HG02571 (cell line): ENCODE results near the gene HMG20A.
"Not testable (repeated sequence)": the region's sequence is repeated elsewhere in the genome, so short reads cannot be mapped to it uniquely, and the experiment has no call there.

Experiments used
- ATAC-seq: cut with Tn5 transposase; IDR thresholded peaks from one replicate; pipeline ENCODE4 v1.9.1; 2021; ENCODE audit warnings: mild to moderate bottlenecking, moderate library complexity; ENCODE audit not compliant: unreplicated experiment

HMG20A gene

DNA sequence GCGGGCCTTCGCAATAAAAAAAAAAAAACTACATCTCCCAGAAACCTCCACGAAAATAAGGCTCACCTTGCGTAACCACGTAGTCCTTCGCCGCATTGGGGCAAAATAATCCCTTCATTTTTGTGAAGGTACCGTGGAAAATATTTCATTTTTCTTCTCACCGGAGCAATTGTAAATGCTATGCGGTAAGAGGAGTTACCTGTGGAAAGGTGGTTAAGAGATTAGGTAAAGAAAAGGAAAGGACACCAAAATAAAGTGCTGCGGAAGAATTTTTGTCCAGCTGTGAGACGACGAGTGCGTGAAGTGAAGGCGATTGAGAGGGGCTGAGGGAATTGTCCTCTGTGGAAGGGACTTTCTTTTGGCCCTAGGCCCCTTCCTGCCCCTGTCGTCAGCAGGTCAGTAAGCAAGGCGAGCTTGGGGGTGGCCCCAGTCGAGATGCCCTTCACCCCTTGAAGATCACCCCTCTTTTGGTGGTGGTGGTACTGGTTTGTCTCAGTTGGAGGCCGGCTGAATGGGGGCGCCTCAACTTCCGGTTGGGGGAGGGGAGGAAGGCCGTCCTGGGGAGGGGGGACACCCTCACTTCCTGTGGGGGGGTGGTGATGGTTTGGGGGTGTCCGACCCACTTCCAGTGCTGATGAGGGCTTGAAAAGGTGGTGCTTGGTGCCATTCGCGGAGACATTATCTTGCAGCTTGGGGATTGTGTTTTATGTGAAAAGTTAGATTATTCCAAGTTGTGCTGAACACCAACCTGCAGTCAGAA is at the start of gene HMG20A:
Gene HMG20A, plus strand, starts transcription at position 279 of the 760 bp plus-strand sequence. CDS start 37,520 bp downstream, outside the sequence.
- peak; percentile 28 for ATAC-seq

DNA sequence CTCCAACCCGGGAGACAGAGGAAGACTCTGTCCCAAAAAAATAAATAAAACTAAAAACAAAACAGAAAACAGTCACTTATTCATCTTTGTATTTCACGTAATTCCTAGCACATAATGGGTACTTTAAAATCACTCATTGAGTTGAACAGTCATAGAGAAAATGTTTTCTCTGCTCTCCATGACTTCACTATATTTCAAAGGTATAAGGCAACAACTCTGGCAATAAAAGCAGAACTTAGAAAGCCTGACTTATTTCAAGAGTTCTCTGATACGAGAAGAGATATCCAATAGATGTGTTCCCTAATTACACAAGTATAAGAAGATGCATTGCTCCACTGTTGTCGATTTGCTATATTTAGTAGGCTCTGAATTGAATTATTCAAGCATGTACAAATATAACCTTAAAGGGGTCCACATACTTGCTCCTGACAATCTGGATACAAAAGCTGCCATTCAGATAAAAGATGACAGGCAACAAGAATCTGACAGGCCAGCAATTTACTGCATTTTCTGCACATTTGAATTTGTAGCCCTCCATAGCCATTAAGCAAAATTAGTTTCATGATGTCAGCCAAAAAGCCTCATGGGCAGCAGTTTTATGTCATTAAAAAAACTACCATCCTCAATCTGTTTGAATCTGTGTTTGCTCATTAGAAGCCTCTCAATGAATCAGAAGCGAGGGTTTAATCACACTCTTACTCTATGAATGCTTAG is 48.7 kb upstream of the HMG20A start:
- no peak for ATAC-seq

DNA sequence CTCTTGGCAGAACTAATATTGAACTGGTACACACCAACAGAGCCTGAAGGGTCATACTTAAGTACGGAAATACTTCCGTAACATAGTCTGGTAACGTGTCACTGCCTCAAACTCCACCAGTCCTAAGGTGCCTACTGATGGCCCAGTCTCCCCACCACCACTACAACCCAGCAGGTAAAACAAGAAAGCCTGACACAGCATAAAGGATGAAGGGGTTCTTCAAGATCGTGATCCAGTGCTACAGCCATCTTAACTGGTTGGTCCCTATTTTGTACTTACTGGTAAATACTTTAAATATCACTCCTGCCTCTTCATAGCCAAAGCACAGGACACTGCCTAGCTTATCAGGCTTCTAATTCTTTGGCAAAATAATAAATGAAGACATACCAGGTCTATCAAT is 47.2 kb upstream of the HMG20A start:
- no peak for ATAC-seq

DNA sequence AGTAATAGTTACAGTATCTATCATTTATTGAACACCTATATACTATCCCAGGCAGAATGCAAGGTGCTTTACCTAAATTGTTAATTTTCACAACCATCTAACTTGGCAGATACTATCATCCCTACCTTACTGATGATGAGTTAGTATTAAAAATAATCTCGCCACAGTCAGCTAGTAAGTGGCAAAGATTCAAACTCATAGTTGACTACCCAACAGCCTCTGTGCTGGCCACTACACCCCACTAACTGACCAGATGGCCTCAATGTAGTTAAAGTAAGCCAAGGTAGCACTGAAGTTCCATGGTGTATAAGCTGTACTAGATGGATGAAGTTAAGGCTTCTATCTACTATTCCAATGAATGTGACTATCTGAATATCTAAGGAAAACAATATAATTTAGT is 45.6 kb upstream of the HMG20A start:
- ATAC-seq = no peak

DNA sequence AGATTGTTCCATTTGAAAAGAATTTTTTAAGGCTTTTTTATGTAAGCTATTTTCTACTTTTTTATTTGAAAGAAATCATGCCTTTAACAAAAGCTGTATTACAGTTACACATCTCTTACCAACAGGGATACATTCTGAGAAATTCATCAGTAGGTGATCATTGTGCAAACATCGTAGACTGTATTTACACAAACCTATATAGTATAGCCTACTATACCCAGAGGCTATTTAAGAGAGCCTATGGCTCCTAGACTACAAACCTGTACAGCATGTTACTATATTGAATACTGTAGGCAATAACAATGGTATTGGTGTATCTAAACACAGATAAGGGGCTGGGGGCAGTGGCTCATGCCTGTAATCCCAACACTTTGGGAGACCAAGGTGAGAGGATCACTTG is 43.9 kb upstream of the HMG20A start:
- no peak for ATAC-seq

DNA sequence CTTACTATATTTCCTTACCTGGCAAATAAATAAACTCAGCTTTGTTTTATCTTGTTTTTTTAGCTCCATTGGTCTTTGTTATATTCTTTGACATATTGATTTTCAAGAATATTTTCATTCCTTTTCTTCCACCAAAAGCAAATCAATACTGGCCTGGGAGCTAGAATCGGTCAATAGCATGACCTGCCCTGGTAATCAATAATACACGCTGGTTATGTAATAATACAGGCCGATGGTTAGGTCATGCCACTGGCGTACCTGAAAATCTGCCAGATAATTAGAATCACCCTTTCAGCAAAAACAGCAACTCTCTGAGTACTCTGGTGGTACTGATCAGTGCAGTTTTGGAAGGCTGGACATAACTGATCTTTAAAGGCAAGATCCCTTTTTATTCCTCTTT is 40.7 kb upstream of the HMG20A start:
- no peak for ATAC-seq

DNA sequence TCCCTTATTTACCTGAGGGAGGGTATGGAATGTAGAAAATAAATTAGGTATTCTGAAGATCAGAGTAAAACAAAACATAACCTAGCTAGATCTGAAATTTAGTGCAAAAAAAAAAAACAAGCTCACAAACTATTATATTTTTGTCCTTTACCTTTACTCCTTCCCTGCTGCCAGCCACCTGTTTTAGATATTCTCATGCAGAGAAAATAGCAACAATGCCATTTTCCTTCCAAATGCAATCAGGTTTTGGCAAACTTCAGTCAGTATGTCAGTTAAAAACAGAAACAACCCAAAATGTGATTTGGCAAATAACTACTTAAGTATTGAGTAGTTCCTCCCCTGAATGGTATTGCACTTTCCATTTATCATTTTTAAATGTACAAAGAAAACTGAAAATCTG is 36.6 kb upstream of the HMG20A start:
- ATAC-seq = no peak

DNA sequence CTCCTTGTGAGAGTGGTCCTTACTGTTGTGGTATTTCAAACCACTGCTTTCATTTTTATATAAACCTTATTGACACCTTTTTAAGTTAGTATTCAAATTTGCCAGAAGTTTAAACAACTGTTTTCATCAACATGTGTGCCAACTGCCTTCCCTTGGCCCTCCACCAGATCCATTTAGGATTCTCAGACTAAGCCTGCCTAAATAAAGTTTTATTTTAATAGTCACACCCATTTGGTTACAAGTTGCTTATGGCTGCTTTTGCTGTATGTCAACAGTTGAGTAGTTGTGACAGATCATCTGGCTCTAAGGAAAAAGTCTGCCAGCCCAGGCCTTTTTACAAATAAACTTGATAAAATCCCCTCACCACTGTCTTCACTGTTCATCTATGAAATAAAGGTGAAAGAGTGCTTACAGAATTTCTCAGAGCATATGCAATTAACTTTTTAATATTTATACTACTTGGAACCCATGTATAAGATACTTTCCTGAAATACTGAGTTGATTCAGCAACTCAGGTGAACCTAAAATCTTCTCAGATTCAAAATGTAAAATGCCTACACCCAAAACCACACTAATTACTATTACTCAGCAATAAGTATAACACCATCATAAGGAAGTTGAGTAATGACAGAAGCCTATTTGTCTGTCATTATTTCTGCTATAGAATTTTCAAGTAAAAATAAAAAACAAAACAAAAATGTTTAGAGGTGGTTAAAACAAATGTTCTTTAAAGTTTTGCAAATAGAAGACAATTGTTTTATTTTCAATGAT is 35.9 kb upstream of the HMG20A start:
- no peak for ATAC-seq

DNA sequence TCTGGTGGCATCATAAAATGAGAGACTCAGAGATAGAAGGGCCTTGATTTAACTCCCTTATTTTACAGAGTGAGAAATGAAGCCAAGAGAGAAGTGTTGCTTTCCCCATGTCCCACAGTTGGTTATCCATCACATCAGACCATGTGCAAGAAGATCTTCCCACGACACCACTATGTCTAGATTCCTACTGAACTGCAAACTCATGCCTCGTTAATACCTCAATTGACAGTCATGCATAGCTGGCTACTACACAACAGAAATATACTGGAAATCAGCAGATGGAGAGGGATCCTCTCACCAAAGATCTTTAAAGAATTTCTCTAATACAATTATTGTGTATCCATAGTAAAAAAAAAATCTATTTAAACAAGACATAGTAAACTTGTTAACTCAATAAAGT is 34.1 kb upstream of the HMG20A start:
- ATAC-seq = no peak

DNA sequence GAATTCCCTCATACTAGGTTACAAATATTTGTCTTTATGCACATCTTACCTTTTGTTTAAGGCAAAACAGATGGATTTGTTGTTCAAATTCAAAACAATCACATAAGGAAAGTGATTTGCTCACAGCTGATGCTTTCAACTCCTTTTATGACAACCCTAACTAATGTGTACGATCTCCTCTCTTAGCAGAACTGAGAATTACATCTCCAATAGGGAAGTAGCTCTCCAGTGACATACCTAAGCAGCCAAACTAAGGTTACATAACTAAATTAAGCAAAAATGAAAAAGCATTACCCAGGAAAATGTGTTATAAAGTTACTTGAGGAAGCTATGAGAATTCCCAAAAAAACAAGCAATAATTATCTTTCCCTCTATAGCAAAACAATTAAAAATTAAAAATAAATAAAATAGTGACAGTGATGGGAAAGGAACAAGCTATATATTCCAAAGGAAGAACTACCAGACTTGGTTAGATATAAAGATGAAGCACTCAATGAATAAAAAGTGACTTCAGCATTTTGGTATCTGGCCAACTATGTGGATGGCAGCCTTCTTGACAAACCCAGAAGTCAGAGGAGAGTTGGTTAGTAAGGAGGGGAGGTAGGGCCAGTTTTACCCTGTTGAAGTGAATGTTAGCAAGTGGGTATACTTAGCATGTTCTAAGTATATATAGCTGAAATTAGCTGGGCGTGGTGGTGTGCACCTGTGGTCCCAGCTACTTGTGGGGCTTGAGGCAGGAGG is 33.2 kb upstream of the HMG20A start:
- ATAC-seq = no peak

DNA sequence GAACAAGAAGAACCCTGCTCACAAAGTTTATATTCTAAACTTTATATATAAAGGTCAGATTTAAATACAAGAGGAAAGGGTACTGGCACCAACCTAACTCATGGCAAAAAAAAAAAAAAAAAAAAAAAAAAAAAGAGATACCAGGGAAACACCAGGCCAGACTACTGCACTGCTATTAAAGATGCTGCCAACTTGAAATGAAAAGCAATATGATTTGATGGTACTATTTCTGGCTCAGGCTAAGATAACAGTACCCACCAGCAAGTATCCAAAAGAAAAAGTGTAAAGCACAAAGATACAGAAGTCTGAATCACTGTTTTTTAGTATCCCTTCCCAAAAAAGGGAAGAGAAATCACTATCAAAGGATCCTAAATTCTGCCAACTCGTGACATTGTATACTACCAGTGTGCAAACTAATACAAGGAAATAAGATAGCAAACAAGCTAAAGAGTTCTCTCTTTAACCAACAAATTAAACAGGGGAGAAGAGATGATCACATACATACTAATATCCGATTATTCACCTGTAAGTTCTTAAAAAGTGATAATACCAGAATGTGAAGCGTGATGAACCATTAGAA is 29.2 kb upstream of the HMG20A start:
- ATAC-seq = no peak

DNA sequence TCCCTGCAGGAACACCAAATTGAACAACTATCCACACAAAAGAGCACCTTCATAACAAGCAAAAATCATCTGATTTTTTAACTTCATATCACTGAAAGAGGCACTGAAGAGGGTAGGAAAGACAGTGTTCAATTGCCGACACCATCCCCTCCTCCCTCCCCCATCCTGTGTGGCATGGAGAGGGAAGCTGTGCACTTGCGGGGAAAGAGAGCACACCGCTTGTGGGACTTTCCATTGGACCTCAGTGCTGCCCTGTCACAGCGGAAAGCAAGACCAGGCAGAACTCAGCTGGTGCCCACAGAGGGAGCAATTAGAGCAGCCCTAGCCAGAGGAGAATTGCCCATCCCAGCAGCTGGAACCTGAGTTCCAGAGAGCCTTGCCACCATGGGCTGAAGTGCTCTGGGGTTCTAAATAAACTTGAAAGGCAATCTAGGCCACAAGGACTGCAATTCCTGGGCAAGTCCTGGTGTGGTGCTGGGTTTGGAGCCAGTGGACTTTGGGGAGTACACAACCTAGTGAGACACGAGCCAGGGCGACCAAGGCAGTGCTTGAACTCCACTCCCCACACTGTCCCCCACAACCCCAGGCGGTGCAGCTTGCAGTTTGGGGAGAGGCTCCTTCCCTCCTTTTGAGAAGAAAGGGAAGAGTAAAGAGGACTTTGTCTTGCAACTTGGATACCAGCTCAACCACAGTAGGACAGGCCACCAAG is 27.8 kb upstream of the HMG20A start:
- no peak for ATAC-seq

DNA sequence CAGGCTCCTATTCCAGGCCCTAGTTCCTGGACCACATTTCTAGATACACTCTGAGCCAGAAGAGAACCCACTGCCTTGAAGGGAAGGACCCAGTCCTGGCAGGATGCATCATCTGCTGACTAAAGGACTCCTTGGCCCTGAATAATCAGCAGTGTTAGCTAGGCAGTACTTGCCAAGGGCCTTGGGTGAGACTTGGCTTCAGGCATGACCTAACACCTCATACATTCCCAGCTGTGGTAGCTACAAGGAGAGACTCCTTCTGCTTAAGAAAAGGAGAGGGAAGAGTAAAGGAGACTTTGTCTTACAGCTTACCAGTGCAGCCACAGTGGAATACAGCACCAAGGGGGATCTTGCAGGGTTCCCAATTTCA is 27.2 kb upstream of the HMG20A start:
- no peak for ATAC-seq

DNA sequence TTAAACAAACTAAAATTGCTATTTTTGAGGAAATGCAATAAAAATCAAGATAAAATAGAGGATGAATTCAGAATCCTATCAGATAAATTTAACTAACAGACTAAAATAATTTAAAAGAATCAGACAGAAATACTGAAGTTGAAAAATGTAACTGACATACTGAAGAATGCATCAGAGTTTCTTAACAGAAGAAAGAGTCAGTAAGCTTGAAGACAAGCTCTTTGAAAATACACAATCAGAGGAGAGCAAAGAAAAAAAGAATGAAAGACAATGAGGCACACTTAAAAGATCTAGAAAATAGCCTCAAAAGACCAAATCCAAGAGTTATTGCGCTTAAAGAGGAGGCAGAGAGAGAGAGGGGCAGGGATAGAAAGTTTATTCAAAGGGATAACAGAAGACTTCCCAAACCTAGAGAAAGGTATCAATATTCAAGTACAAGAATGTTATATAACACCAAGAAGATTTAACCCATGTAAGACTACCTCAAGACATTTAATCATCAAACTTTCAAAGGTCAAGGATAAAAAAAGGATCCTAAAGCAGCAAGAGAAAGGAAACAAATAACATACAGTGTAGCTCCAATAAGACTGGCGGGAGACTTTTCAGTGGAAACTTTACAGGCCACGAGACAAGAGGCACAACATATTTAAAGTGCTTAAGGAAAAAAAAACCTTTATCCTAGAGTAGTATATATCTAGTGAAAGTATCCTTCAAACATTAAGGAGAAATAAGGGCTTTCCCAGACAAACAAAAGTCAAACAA is 25.5 kb upstream of the HMG20A start:
- no peak for ATAC-seq

DNA sequence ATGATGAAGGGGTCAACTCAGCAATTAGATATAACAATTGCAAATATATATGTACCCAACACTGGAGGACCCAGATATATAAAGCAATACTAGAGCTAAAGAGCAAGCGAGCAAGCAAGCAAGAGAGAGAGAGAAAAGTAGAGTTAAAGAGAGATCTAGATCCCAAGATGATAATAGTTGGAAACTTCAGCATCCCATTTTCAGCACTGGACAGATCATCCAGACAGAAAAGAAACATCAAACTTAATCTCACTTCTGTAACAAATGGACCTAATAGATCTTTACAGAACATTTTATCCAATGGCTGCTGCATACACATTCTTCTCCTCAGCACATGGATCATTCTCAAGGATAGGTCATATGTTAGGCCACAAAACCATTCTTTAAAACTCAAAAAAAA is 24.0 kb upstream of the HMG20A start:
- ATAC-seq = no peak

DNA sequence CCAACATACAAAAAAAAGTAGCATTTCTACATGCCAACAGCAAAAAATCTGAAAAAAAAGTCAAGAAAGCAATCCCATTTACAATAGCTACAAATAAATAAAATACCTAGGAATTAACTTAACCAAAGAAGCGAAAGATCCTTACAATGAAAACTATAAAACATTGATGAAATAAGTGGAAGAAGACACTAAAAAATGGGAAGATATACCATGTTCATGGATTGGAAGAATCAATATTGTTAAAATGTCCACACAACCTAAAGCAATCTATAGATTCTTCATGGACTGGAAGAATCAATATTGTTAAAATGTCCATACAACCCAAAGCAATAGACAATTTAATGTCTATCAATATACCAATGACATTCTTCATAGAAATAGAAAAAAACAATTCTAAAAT is 21.8 kb upstream of the HMG20A start:
- ATAC-seq = no peak

DNA sequence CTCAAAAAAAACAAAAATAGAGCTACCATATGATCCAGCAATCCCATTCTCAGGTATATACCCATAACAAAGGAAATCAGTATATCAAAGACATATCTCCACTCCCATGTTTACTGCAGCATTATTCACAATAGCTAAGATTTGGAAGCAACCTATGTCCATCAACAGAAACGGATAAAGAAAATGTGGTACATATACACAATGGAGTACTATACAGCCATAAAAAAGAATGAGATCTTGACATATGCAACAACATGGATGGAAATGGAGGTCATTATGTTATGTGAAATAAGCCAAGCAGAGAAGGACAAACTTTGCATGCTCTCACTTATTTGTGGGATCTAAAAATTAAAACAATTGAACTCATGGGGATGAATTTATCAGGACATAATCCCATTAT is 20.4 kb upstream of the HMG20A start:
- no peak for ATAC-seq

DNA sequence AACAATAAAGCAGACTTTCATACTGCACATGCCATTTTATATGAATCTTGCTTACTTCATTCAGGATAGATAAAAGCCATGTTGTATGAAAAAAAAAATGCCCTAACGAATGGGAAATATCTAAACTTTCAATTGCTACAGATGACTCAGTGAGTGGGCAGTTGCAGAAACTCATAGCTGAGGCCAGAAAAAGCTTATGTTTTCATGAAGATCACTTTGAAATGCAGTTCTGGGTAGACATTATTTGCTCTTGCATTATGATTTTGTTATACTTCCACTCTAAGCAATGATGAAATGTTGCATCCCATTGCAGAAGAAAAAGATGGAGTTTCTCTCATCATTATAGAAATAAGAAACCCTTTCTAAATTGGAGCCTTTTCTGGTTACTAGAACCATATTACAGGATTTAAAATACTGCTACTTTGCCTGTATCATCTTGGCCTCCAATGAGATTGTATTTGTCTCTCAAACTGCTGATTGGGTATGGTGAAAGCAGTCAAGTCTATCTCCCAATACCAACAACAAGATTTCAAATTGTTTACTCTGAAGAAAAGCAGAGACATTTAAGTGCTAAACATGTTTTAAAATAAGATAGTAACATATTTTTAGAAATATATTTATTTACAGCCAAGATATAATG is 17.8 kb upstream of the HMG20A start:
- ATAC-seq = no peak

DNA sequence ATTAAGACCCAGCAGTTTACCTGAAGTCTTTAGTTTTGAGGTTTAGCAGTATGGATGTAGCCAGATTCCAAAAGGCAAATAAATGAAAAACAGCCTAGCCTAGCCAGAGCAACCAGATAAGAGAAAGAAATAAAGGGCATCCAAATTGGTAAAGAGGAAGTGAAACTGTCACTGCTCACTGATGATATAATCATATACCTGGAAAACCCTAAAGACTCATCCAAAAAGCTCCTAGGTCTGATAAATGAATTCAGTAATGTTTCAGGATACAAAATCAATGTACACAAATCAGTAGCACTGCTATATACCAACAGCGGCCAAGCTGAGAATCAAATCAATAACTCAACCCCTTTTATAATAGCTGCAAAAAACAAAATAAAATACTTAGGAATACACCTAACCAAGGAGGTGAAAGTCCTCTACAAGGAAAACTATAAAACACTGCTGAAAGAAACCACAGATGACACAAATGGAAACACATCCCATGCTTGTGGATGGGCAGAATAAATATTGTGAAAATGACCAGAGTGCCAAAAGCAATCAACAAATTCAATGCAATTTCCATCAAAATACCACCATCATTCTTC is 14.4 kb upstream of the HMG20A start:
- not testable (repeated sequence) for ATAC-seq
